Measurements from ENCODE around the gene PCIF1.

DNA sequence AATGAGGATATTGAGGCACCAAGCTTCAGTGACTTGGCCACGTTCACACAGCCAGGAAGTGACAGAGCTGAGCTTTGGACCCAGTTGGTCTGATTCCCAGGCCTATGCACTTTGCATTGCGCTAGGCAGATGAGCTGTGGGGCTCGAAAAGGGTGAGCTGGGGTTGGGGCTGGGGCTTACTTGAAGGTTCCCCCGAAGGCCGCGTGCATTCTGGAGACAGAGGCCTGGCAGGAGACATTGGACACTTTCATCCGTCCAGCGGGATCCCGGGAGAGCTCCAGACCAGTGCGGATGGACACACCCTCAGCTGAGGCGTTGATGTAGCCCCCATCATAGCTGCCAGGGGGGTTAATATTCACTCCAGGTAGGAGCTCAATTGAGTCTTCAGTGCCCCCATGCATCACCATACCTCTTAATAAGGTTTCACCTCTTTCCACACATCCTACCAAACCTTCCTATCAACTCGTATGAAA is 25.1 kb upstream of the PCIF1 start:
- no peak for TF ChIP-seq POLR2A (IDR thresholded peaks at IDR 0.05)
- TF ChIP-seq, protein P1, sequence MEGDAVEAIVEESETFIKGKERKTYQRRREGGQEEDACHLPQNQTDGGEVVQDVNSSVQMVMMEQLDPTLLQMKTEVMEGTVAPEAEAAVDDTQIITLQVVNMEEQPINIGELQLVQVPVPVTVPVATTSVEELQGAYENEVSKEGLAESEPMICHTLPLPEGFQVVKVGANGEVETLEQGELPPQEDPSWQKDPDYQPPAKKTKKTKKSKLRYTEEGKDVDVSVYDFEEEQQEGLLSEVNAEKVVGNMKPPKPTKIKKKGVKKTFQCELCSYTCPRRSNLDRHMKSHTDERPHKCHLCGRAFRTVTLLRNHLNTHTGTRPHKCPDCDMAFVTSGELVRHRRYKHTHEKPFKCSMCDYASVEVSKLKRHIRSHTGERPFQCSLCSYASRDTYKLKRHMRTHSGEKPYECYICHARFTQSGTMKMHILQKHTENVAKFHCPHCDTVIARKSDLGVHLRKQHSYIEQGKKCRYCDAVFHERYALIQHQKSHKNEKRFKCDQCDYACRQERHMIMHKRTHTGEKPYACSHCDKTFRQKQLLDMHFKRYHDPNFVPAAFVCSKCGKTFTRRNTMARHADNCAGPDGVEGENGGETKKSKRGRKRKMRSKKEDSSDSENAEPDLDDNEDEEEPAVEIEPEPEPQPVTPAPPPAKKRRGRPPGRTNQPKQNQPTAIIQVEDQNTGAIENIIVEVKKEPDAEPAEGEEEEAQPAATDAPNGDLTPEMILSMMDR (IDR thresholded peaks at IDR 0.05 in 4 of 5, conservative IDR thresholded peaks at IDR 0.05 in 1 of 5) = no peak

Data from gastrocnemius medialis (tissue), 4 donors.